Activated T-cell treated with anti-CD3 and anti-CD28 coated beads for 48 hours (primary cell): ENCODE data around the gene DGCR6L.
"Not testable (repeated sequence)": the region's sequence is repeated elsewhere in the genome, so short reads cannot be mapped to it uniquely, and the experiment has no call there.

Experiments used
- DNase-seq: peaks from one replicate; pipeline ENCODE4 v3.0.0-alpha.2; 2020; ENCODE audit warnings: low read depth

DGCR6L gene

DNA sequence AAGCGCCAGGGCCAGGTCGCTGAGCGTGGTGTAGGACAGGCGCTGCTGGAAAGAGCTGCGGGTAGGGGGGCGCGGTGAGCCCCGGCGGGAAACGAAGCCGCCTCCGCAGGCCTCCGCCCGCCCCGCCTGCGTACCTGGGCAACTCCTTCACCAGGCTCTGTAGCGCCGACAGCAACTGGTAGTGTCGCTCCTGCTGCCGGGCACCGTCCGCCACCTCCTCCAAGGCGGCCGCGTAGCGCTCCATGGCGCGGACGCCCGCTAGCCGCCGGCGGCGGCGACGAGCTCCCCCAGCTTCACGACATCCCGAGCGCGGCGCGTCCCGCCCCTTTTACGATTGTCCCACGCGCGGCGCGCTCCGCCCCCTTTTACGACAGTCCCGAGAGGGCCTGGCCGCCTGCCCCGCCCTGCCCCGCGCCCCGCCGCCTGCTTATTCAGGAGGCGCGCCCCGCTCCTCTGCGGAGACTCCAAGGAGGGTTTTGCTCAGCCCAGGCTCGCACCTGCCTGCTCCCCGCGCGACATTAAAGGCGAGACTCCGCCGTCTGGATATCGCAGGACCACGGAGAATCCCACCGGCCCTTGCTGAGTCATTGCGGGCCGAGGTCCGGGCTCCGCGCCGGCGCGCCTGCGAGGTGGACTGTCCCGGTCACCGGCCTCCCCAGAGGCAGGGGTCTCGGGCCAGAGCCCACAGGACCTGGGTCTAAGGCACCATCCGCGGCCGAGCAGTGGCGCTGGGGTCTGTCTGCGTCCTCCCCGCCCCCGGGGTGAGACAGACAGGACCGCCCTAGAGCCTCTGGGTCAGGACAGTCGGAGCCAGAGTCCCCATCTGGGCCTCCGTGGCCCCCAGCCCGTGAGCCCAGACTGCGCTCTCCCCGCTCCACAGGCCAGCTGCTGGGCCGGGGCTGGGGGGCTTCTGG, at the start of gene DGCR6L:
TSS of gene DGCR6L (minus strand) at position 316 of the 914 bp plus-strand sequence. CDS start at position 244, 72 bp downstream.
- peak; percentile 98 for DNase-seq

DNA sequence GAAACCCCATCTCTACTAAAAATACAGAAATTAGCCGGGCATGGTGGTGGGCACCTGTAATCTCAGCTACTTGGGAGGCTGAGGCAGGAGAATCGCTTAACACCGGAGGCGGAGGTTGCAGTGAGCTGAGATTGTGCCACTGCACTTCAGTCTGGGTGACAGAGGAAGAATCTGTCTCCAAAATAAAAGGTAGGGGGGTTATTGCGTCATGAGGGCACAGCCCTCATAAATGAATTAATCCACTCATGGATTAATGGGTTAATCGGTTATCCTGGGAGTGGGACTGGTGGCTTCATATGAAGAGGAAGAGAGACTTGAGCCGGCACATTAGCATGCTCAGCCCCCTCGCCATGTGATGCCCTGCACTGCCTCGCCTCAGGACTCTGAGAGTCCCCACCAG, 49.0 kb upstream of the DGCR6L start:
- DNase-seq, result not testable (repeated sequence)

- DNase-seq, result not testable (repeated sequence)
Measured at GRCh38 chr22:20366841-20367240, 47.0 kb upstream of the DGCR6L start.

- not testable (repeated sequence) for DNase-seq
Measured at GRCh38 chr22:20364335-20365260, 44.7 kb upstream of the DGCR6L start.

- DNase-seq, result not testable (repeated sequence)
Measured at GRCh38 chr22:20362403-20362802, 42.5 kb upstream of the DGCR6L start.

- not testable (repeated sequence) for DNase-seq
Measured at GRCh38 chr22:20361752-20362229, 41.9 kb upstream of the DGCR6L start.

- DNase-seq, result not testable (repeated sequence)
Measured at GRCh38 chr22:20360866-20361751, 41.2 kb upstream of the DGCR6L start.

- DNase-seq, result not testable (repeated sequence)
Measured at GRCh38 chr22:20360261-20360660, 40.4 kb upstream of the DGCR6L start.

GRCh38 chr22:20358503-20359239, 38.8 kb upstream of the DGCR6L start:
- DNase-seq, result not testable (repeated sequence)

DNA sequence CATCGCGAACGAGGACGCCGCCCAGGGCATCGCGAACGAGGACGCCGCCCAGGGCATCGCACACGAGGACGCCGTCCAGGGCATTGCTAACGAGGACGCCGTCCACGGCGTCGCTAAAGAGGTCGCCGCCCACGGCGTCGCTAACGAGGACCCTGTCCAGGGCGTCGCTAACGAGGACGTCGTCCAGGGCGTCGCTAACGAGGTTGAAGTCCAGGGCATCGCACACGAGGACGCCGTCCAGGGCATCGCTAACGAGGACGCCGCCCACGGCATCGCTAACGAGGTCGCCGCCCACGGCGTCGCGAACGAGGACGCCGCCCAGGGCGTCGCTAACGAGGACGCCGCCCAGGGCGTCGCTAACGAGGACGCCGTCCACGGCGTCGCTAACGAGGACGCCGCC, 38.1 kb upstream of the DGCR6L start:
- DNase-seq, result not testable (repeated sequence)

DNA sequence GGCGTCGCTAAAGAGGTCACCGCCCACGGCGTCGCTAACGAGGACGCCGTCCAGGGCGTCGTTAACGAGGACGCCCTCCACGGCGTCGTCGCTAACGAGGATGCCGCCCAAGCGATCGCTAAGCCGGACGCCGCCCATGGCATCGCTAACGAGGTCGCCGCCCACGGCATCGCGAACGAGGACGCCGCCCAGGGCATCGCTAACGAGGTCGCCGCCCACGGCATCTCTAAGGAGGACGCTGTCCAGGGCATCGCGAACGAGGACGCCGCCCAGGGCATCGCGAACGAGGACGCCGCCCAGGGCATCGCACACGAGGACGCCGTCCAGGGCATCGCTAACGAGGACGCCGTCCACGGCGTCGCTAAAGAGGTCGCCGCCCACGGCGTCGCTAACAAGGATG, 37.0 kb upstream of the DGCR6L start:
- DNase-seq, result not testable (repeated sequence)

GRCh38 chr22:20355939-20356636, 36.2 kb upstream of the DGCR6L start:
- not testable (repeated sequence) for DNase-seq

GRCh38 chr22:20354238-20354975, 34.5 kb upstream of the DGCR6L start:
- DNase-seq, result no peak

GRCh38 chr22:20352536-20352935, 32.7 kb upstream of the DGCR6L start:
- DNase-seq, result not testable (repeated sequence)

DNA sequence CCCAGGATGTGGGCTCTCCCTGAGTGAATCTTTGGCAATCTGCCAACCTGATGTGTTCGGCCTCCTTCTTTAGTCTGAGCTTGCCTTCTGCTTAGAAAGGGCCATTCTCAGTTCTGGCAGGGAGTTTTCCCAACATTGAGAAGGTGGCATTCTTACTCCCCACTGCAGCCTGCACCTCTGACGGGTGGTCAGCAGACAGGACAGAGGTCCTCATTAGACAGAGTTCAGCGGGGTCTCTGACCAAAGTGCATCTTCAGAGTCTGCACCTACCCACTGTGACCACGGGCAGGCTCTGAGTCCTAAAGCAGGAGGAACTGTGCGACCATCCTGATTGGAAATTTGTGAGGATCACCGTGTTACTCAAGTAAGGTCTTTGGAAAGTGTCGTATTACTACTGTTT, 26.7 kb upstream of the DGCR6L start:
- not testable (repeated sequence) for DNase-seq

GRCh38 chr22:20338291-20338690, 18.4 kb upstream of the DGCR6L start:
- not testable (repeated sequence) for DNase-seq

DNA sequence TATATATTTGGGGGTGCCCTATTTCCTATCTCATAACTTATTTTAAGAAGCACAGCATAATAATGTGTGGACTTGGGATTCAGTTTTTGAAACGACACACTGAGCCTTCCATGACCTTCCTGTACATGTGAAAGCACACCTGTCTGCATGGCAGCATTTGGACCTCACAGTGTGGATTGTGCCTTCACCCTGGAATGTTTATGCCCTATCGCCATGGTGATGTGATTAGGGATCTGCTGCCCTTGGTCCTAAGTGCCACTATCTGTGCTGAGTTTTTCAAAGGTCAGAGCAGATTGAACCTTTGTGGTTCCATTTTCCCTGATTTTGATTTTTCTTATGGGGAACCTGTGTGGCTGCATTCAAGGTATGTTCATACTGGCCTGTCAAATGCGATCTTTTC, 17.9 kb upstream of the DGCR6L start:
- not testable (repeated sequence) for DNase-seq

DNA sequence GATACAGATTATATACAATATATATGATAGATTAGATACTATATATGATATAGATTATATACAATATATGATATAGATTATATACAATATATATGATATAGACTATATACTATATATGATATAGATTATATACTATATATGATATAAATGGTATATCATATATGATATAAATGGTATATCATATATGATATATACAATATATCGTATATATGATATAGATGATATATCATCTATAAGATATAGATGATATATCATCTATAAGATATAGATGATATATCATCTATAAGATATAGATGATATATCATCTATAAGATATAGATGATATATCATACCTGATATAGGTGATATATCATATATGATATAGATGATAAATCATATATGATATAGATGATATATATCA, 16.7 kb upstream of the DGCR6L start:
- DNase-seq, result not testable (repeated sequence)

DNA sequence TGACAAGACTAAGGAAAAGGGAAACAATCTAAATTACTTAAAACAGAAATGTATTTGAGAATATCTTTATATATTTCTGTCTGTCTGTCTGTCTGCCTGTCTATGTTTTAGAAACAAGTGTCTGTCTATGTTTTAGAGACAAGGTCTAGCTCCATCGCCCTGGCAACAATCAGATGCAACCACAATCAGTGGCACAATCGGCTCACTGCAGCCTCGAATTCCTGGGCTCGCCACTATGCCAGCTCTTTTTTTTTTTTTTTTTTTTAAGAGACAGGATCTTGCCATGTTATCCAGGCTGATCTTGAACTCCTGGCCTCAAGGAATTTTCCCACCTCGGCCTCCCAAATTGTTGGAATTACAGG, 8.7 kb upstream of the DGCR6L start:
- not testable (repeated sequence) for DNase-seq
